A549 treated with AZD2906 at 1 μM for 4 hours (cell line): ENCODE results near the gene HSD3B2. TPM values are rescaled to one million over a fixed set of nuclear protein-coding genes. Genes with fewer than 3 reads are reported as not detected.

Experiments
- total RNA-seq: library from RNA; stranded (reverse); fragments of 200-300 nt; extraction: Qiagen RNA extraction; gene quantifications from 5 replicates; pipeline ENCODE4 v1.2.3, GENCODE V29; 2022

The HSD3B2 gene
- total RNA-seq = not detected in 5 replicates

GRCh38 chr1:119414950-119415349, at the start of gene HSD3B2:
Gene HSD3B2 (plus strand): TSS chr1:119415150. CDS start chr1:119415420, 270 bp downstream.

DNA sequence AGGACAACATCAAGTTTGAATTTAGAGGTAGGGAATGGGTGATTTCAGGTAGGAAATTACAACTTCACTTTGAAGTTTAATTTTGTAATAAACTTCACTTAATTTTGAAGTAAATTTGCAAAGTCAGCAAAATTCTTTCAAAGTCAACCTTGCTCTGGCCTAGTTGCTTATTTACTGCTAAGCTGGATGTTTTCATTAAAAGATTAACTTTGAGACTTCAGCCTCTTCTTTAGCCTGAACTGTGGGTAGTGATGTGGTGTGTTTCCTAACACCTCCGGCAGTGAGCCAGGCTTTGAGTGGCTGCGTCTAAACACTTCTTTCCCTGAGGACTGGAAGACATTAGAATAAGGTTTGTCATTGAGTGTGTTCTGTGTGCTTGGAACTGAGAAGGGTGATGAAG, 46.4 kb upstream of the HSD3B2 start, which contains the start of gene HAO2:
Gene HAO2 (plus strand): TSS at position 232 of the 400 bp plus-strand sequence. CDS start 12,301 bp downstream, outside the sequence.

Other genes starting within 250 kb of the HSD3B2 start
- gene HAO2, start 46.4 kb upstream of the HSD3B2 start, total RNA-seq = not detected in 5 replicates
- gene HSD3B1, start 92.1 kb downstream of the HSD3B2 start, total RNA-seq = 0.03 TPM in 1 of 5 replicates, not detected in the others
- 1.4 to 1.7 TPM (median 1.4 TPM) in 5 replicates for gene ZNF697, start 233.1 kb downstream of the HSD3B2 start, total RNA-seq